ENCODE data around the gene ZNF750. TPM values are rescaled to one million over a fixed set of nuclear protein-coding genes. Genes with fewer than 3 reads are reported as not detected.

ZNF750 gene
- total and polyA plus RNA-seq, 2 of the 13 experiments (the other 11 are each of a cell fraction or from before 2014, with no cell fraction given), result not detected

- H3K9ac ChIP-seq (ENCODE audit: insufficient read depth, low read depth, low read length), result no peak overlapping the region
- POLR2A ChIA-PET, result no interaction called here
- BruUV-seq (replicated peaks), result no TSS peak
- H3K79me2 ChIP-seq (ENCODE audit: insufficient read depth, low read length), result no peaks in the 10 kb centered on the region
- intact Hi-C loops (cut with micrococcal nuclease; ENCODE audit: unreplicated experiment) (no loop called here), in situ Hi-C loops (cut with HindIII; ENCODE audit: extremely low pct_ligation_motif_present, low pct_unique_long_range_greater_than_20kb) (no loop called here)
- WGBS (ENCODE audit: low lambda C conversion rate), result 97% methylated on average over 14 of the region's 14 CpGs
- TF ChIP-seq ZNF275 (CRISPR knock-in tag; IDR thresholded peaks at IDR 0.05; ENCODE audit: borderline replicate concordance) (no peak), POLR2AphosphoS2 (IDR thresholded peaks at IDR 0.05; ENCODE audit: low read depth, low read length) (no peak), PHF20 (CRISPR knock-in tag; IDR thresholded peaks at IDR 0.05) (no peak), NONO (IDR thresholded peaks at IDR 0.05) (no peak), NONO (CRISPR knock-in tag; conservative IDR thresholded peaks at IDR 0.05) (no peak)
- FAIRE-seq (no peak), DNase-seq (ENCODE audit: low spot score) (no peak), ATAC-seq (no peak)
- H2AFZ ChIP-seq (ENCODE audit: low read length), result no peak overlapping the region
- H4K20me1 ChIP-seq (ENCODE audit: insufficient read depth, low read length), result no peaks in the 10 kb centered on the region
- CTCF ChIA-PET (ENCODE audit: low intra/inter-chr PET ratio, low total read pairs), result no interaction called here
- H3K9me3 ChIP-seq (ENCODE audit: low read length), result no peaks in the 10 kb centered on the region
- H3K36me3 ChIP-seq (replicated peaks in 1 of 2; ENCODE audit: control insufficient read depth in 1 of 2, insufficient read depth in 2 of 2, low read length in 2 of 2), result peaks cover 13 to 19% of the 10 kb centered on the region in 2 experiments; a peak in 4 of 5 replicates
- no peaks in the 10 kb centered on the region for H3K27me3 ChIP-seq (ENCODE audit: control insufficient read depth in 1 of 2, insufficient read depth in 2 of 2, low read length in 2 of 2)
- H3K4me2 ChIP-seq (ENCODE audit: low read depth, low read length), result no peak overlapping the region
- no peak overlapping the region for H3K4me3 ChIP-seq (replicated peaks in 1 of 3; ENCODE audit: insufficient read depth in 1 of 3, low read depth in 2 of 3, low read length in 3 of 3)
- H3K27ac ChIP-seq (ENCODE audit: extremely low read length, insufficient read depth, low read length), result no peak overlapping the region
- H3K4me1 ChIP-seq (ENCODE audit: insufficient read depth, low read length), result peaks cover 9% of the 10 kb centered on the region
These were observed 30.7 kb upstream of the ZNF750 start for GRCh38 chr17:82870541-82870940.

GRCh38 chr17:82870091-82870491 lies 30.3 kb upstream of the ZNF750 start:
- 0 out of 2 replicates have a peak, but pooled peaks have one; percentile 33 for TF ChIP-seq NRL (CRISPR knock-in tag; IDR thresholded peaks at IDR 0.05; ENCODE audit: borderline replicate concordance)
- TF ChIP-seq MEF2D (CRISPR knock-in tag; IDR thresholded peaks at IDR 0.05), result no peak
- no peak for FAIRE-seq
- intact Hi-C loops (cut with micrococcal nuclease; ENCODE audit: unreplicated experiment) (no loop called here), in situ Hi-C loops (cut with HindIII; ENCODE audit: extremely low pct_ligation_motif_present, low pct_unique_long_range_greater_than_20kb) (no loop called here)
- Histone ChIP-seq H3K27me3 (ENCODE audit: control insufficient read depth in 1 of 2, insufficient read depth in 2 of 2, low read length in 2 of 2) (no peaks in the 10 kb centered on the region), H3K36me3 (replicated peaks in 1 of 2; ENCODE audit: control insufficient read depth in 1 of 2, insufficient read depth in 2 of 2, low read length in 2 of 2) (peaks cover 13 to 19% of the 10 kb centered on the region in 2 experiments; a peak in 4 of 5 replicates), H3K27ac (ENCODE audit: extremely low read length, insufficient read depth, low read length) (no peak overlapping the region), H3K79me2 (ENCODE audit: insufficient read depth, low read length) (no peaks in the 10 kb centered on the region), H3K4me1 (ENCODE audit: insufficient read depth, low read length) (peaks cover 4% of the 10 kb centered on the region), H2AFZ (ENCODE audit: low read length) (no peak overlapping the region), H3K4me3 (replicated peaks in 1 of 3; ENCODE audit: insufficient read depth in 1 of 3, low read depth in 2 of 3, low read length in 3 of 3) (no peak overlapping the region), H3K4me2 (ENCODE audit: low read depth, low read length) (no peak overlapping the region), H3K9me3 (ENCODE audit: low read length) (no peaks in the 10 kb centered on the region), H4K20me1 (ENCODE audit: insufficient read depth, low read length) (no peaks in the 10 kb centered on the region), H3K9ac (ENCODE audit: insufficient read depth, low read depth, low read length) (no peak overlapping the region)
- 95% methylated on average over 35 of the region's 35 CpGs for WGBS (ENCODE audit: low lambda C conversion rate)
- no TSS peak for BruUV-seq (replicated peaks)
- no peak for DNase-seq (ENCODE audit: low spot score)
- CTCF ChIA-PET (ENCODE audit: low intra/inter-chr PET ratio, low total read pairs), result no interaction called here
- no peak for ATAC-seq
- POLR2A ChIA-PET, result no interaction called here
